Chondrocyte (in vitro differentiated cells): ENCODE measurements around the gene NAA16. TPM values are rescaled to one million over a fixed set of nuclear protein-coding genes. Genes with fewer than 3 reads are reported as not detected.

ENCODE experiments used
- DNase-seq: peaks from one replicate; pipeline ENCODE4 v3.0.0; 2021; ENCODE audit warnings: mixed read lengths, low spot score
- H3K27ac Mint-ChIP-seq: one replicate; pipeline ENCODE4 v1.8.0; 2021; ENCODE audit warnings: mild to moderate bottlenecking, moderate library complexity, mixed read lengths; ENCODE audit not compliant: unreplicated experiment
- H3K27me3 Mint-ChIP-seq: 2 replicates; pipeline ENCODE4 v1.8.0; 2021; ENCODE audit warnings: low read depth, mixed read lengths
- H3K36me3 Mint-ChIP-seq: 2 replicates; pipeline ENCODE4 v1.8.0; 2021; ENCODE audit warnings: low read depth, mixed read lengths
- H3K4me1 Mint-ChIP-seq: 2 replicates; pipeline ENCODE4 v1.8.0; 2021; ENCODE audit warnings: low read depth, mild to moderate bottlenecking, mixed read lengths
- H3K4me3 Mint-ChIP-seq: one replicate; pipeline ENCODE4 v1.8.0; 2021; ENCODE audit warnings: mild to moderate bottlenecking, moderate library complexity, mixed read lengths; ENCODE audit not compliant: unreplicated experiment
- H3K9me3 Mint-ChIP-seq: 2 replicates; pipeline ENCODE4 v1.8.0; 2021; ENCODE audit warnings: low read depth, mixed read lengths
- CTCF ChIP-seq: fragments of 200-600 bp; sonication (generic); IDR thresholded peaks from 2 replicates; pipeline ENCODE4 v1.5.0; 2021; ENCODE audit warnings: antibody characterized with exemption, mild to moderate bottlenecking, moderate library complexity
- total RNA-seq: library from RNA; stranded (reverse); gene quantifications from 3 replicates; pipeline ENCODE4 v1.2.1, GENCODE V29; 2021

Gene NAA16
- total RNA-seq, 1 donor from 2014 or later: 9.4 TPM

GRCh38 chr13:41401366-41401765 is 90.3 kb downstream of the NAA16 start:
- no peaks in the 10 kb centered on the region for H3K27me3 Mint-ChIP-seq
- H3K4me3 Mint-ChIP-seq: no peak overlapping the region
- H3K4me1 Mint-ChIP-seq: peaks cover 3% of the 10 kb centered on the region
- H3K9me3 Mint-ChIP-seq: no peaks in the 10 kb centered on the region
- no peaks in the 10 kb centered on the region for H3K36me3 Mint-ChIP-seq
- no peak overlapping the region for H3K27ac Mint-ChIP-seq
- TF ChIP-seq CTCF: no peak
- DNase-seq: no peak

- Mint-ChIP-seq H3K4me3 (no peak overlapping the region), H3K27me3 (no peaks in the 10 kb centered on the region), H3K36me3 (no peaks in the 10 kb centered on the region), H3K27ac (no peak overlapping the region), H3K9me3 (peaks cover 6% of the 10 kb centered on the region), H3K4me1 (peaks cover 3% of the 10 kb centered on the region)
- DNase-seq: no peak
- no peak for TF ChIP-seq CTCF
Observed at GRCh38 chr13:41402691-41403511, 91.8 kb downstream of the NAA16 start.

DNA sequence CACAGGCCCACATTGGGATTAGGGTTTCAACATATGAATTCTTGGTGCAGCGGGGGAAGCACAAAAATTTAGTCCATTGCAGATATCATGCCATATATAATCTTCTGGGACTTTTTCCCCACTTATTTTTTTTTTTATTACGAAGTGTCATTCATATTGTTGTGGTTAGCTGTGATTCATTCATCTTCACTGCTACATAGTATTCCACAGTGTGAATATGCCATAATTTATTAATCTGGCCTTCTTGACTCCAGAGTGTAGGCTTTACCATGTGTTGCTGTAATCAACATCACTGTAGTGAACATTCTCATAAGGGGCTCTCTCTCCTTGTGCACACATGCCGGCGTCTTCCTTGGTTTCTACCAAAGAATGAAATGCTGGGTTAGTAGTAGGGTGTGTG is 92.9 kb downstream of the NAA16 start:
- peaks cover 10% of the 10 kb centered on the region for H3K9me3 Mint-ChIP-seq
- H3K4me3 Mint-ChIP-seq: no peak overlapping the region
- H3K27me3 Mint-ChIP-seq: no peaks in the 10 kb centered on the region
- no peaks in the 10 kb centered on the region for H3K36me3 Mint-ChIP-seq
- no peak overlapping the region for H3K27ac Mint-ChIP-seq
- H3K4me1 Mint-ChIP-seq: no peaks in the 10 kb centered on the region
- no peak for TF ChIP-seq CTCF
- DNase-seq: no peak

- H3K36me3 Mint-ChIP-seq: no peaks in the 10 kb centered on the region
- H3K4me3 Mint-ChIP-seq: no peak overlapping the region
- peaks cover 10% of the 10 kb centered on the region for H3K9me3 Mint-ChIP-seq
- DNase-seq: no peak
- no peak overlapping the region for H3K27ac Mint-ChIP-seq
- H3K27me3 Mint-ChIP-seq: peaks cover 3% of the 10 kb centered on the region
- no peak for TF ChIP-seq CTCF
- H3K4me1 Mint-ChIP-seq: no peaks in the 10 kb centered on the region
Observed at GRCh38 chr13:41405367-41405766, 94.3 kb downstream of the NAA16 start.

GRCh38 chr13:41407380-41407779 is 96.3 kb downstream of the NAA16 start:
- DNase-seq: no peak
- Mint-ChIP-seq H3K27ac (no peak overlapping the region), H3K36me3 (no peaks in the 10 kb centered on the region), H3K4me1 (no peaks in the 10 kb centered on the region), H3K4me3 (no peak overlapping the region), H3K9me3 (peaks cover 10% of the 10 kb centered on the region), H3K27me3 (peaks cover 3% of the 10 kb centered on the region)
- no peak for TF ChIP-seq CTCF
